HG03064 (cell line): Measurements from ENCODE around the gene ROCK1.
A peak's percentile ranks its signal among the peaks of the same experiment; 100 is the strongest.

Experiments used
- ATAC-seq: cut with Tn5 transposase; IDR thresholded peaks from one replicate; pipeline ENCODE4 v1.9.1; 2021; ENCODE audit warnings: low read depth; ENCODE audit not compliant: unreplicated experiment

The ROCK1 gene

DNA sequence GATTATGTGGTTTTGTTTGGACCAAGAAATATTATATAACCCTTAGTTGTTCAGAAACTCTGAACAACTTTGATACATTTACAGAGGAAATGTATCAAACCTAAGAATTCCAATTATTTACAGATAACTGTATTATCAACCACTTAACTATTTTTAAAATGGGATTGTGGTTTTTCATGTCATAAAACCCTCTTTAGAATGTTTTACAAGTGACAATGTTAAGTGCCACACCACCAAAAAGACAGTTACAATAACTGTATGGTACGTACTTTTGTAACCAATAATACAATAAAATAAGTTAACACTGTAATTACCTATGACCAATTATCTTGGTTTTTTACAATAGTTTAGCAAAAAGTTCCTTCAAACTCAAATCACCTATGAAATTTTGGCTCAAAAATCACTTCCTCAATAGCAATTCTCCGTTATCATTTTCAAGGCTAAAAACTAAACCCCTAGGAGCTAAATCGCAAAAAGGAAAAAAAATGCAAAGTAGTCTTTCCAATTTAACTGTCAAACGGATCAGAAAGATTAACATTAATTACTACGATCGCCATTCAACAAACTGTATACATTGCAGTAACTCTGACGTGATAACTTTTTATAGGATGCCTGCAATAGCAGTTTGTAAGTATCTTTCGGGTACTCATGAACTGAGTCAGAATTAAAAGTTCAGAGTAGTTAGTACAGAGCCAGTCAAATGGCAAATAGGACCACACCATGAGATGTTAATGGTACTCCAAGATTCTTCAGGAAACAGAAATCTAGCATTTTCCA, 1.5 kb downstream of the ROCK1 start:
- no peak for ATAC-seq

DNA sequence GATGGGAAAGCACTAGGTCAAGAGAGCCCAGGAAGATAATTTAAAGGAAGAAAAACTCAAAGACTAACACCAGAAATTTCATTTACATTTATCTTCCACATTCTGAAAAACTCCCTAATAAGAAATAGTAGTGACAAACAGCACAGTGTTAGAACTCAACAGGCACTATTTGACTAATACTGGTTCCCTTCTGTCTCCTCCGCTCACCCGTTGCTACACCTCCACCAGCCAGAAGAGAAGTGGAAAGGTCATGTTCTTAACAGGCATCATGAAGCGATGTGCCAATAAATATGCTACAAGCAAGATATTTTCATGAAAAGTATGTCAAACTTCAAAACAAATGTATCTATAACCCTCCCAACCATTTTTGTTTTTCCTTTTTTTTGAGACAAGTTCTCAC, 5.7 kb downstream of the ROCK1 start:
- ATAC-seq = no peak

- ATAC-seq = no peak
Measured at GRCh38 chr18:21101172-21101571, 10.4 kb downstream of the ROCK1 start.

GRCh38 chr18:21100678-21101077, 10.9 kb downstream of the ROCK1 start:
- ATAC-seq = no peak

DNA sequence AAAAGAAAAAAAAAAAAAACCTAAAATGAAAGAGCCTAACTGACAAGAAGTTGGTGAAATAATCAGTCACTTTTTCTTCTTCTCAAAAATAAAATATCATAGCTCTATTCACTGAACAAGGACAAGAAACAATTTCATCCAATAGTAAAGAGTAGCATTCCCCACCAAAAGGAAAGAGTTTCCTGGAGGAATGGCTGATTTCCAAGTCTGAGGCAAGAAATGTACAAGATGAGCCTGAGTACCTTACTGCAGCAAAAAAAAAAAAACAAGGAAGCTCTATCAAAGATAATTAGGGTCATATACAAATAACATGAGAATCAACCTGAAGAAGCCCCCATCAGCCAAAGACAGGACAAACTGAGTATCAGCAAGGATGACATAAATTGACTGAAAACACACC, 11.5 kb downstream of the ROCK1 start:
- no peak for ATAC-seq

GRCh38 chr18:21099442-21099841, 12.2 kb downstream of the ROCK1 start:
- peak; percentile 79 for ATAC-seq

DNA sequence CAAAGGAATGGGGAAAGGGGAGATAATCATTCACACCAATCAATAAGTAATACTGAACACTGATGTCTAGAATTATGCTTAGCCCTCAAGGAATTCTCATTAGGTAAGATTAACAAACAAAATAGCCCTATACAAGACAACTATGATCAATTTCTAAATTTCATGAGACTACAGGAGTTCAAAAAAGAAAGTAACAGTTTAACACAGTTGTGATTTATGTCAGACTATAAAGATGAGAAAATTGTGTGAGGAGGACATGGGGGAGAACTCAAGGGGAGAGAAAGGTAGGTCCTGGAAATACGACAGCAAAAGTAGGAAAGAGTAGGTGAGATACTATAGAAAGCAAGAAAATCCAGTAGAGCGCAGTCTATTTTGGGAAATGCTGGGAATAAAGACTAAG, 14.9 kb downstream of the ROCK1 start:
- no peak for ATAC-seq

DNA sequence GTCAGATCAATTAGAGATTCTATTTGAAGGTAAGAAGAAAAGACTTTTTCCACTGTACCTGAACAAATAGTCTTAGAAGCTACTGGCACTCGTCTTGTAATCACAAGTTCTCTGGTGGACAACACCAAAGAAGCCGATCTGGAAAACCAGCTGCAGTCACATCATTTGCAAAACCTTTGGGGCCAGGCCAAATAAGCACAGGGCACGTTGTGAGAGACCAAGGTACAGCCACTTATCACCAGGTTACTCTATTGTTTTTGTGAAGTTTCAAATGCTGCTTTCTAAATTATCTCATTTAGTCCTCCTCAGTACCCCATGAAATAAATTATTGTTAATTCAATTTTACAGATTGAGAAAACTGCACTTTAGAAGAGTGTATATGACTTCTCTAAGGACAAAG, 18.5 kb downstream of the ROCK1 start:
- ATAC-seq = no peak

- ATAC-seq = no peak
Measured at GRCh38 chr18:21090680-21091079, 20.9 kb downstream of the ROCK1 start.

GRCh38 chr18:21085579-21086166, 25.9 kb downstream of the ROCK1 start:
- no peak for ATAC-seq

DNA sequence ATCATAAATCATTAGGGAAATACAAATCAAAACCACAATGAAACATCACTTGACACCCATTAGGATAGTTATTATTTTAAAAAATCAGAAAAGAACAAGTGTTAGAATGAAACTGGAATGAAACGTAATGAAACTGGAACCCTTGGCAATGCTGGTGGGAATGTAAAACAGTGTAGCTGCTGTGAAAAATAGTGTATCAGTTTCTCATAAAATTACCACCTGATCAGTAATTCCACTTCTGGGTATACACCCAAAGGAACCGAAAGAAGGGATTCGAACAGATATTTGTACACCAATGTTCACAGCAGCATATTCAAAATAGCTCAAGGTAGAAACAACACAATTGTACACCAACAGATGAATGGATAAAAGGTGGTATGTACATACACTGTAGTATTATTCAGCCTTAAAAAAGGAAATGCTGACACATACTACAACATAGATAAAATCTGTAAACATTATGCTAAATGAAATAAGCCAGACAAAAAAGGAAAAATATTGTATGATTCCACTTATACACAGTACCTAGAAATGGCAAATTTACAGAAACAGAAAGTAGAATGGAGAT, 27.0 kb downstream of the ROCK1 start:
- no peak for ATAC-seq

DNA sequence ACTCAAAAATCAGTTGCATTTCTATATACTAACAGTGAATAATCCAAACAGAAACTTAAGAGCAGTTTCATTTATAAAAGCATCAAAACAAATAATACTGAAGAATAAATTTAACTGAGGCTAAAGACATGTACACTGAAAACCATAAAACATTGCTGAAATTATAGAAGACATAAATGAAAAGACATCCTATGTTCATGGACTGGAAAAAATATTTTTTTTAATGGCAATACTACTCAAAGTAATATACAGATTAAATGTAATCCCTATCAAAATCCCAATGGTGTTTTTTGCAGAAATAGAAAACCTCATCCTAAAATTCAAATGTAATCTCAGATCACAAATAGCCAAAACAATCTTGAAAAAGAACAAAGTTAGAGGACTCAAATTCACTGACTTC, 28.6 kb downstream of the ROCK1 start:
- no peak for ATAC-seq

DNA sequence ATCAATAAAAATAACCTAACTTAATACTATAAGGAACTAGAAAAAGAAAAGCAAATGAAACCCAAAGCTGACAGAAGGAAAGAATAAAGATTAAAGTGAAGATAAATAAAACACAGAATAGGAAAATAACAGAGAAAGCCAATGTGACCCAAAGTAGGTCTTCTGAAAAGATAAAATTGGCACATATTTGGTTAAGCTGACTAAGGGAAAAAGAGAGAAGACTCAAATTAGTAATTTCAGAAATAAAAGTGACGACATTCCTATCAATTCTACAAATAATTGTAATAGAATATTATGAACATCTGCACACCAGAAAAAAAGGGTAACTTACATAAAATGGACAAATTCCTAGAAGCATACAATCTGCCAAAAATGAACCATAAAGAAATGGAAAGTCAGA, 30.2 kb downstream of the ROCK1 start:
- no peak for ATAC-seq

- no peak for ATAC-seq
Measured at GRCh38 chr18:21080576-21080975, 31.0 kb downstream of the ROCK1 start.

DNA sequence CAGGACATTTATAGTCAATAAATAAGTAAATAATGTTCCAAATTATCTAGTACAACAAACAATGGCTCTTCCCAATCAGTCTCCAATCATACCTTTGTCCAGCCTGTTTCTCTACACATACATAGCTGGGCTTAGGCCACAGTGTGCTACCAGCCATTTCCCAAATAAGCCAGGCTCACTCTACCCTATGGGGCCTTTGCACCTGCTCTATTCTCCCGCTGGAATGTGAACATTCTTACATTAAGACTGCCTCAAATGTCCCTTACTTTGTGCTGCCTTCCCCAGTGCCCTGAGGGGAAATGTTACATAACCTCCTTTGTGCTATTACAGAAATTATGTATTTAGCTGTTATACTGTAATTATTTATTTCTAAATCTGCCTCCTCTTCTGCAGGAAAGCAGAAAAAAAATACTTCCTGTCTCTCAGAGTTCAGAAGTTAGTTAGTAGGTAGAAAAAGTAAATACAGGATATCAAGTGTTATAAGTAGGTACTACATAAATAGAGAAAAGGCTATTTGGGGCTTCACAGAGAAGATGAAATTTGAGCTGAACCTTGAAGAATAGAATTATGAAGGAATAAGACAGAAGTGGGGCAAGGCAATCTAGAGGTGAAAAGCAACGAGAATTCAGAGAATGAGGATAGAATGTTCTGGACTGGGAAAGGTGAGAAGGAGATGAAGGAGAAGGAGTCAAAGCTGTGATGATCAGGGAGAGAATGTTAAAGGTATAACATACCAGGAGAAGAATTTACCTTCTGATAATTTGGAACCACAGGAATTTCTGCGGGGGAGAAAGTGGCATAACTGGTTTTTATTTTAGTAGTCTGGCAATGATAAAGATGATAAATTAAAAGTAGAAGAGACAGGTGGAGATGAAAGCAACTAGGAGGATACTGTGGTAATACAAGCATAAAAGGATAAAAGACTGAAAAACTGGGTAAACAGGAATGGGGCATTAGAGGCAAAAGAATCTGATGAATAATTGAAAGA, 37.0 kb downstream of the ROCK1 start:
- no peak for ATAC-seq

DNA sequence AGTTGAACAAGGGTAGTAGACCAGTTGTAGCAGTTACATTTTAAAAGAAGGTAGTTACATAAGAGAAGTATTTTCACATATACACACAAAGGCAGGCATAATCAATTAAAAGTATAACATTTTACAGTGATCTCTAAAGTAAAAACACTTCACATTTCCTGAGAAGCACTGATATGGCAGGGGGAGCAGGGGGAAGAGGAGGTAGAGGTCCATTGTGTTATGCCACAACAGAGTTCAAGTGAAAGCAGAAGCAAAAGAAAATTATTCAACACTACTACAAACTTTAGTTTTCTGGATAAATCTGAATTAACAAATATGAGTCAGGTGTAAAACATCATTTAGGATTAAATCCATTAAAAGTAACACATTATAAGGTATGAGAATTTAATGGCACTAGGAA, 38.4 kb downstream of the ROCK1 start:
- no peak for ATAC-seq

GRCh38 chr18:21071071-21071470, 40.5 kb downstream of the ROCK1 start:
- no peak for ATAC-seq

- ATAC-seq = no peak
Measured at GRCh38 chr18:21069468-21069867, 42.1 kb downstream of the ROCK1 start.

- ATAC-seq = no peak
Measured at GRCh38 chr18:21064347-21064746, 47.3 kb downstream of the ROCK1 start.

- no peak for ATAC-seq
Measured at GRCh38 chr18:21063011-21063410, 48.6 kb downstream of the ROCK1 start.

- no peak for ATAC-seq
Measured at GRCh38 chr18:21057112-21057511, 54.5 kb downstream of the ROCK1 start.
